Tibial artery (tissue), 4 donors: ENCODE measurements around the gene ALPG.
"Not testable (repeated sequence)": the region's sequence is repeated elsewhere in the genome, so short reads cannot be mapped to it uniquely, and the experiment has no call there.

Experiments used
- DNase-seq, 2 donors: peaks; one replicate each; pipeline ENCODE4 v3.0.0-alpha.2; 2019
- H3K27ac ChIP-seq, 2 donors: fragments of 200-600 bp; sonication (generic) in 1 of 2; 1 replicate in 1 of 2; 2 replicates in 1 of 2; pipeline ENCODE4 v1.5.1; 2018 to 2019; ENCODE audit warnings: mild to moderate bottlenecking in 1 of 2
- H3K27me3 ChIP-seq, 2 donors: fragments of 200-600 bp; sonication (generic) in 1 of 2; one replicate each; pipeline versions ENCODE4 v1.5.1 to v1.6.0; 2016 to 2019
- H3K36me3 ChIP-seq, 3 donors: fragments of 200-600 bp; sonication (generic) in 2 of 3; one replicate each; pipeline ENCODE4 v1.5.1; 2016 to 2019; ENCODE audit warnings: mild to moderate bottlenecking in 2 of 3
- H3K4me1 ChIP-seq, 4 donors: fragments of 200-600 bp; sonication (generic) in 2 of 4; 1 replicate in 3 of 4; 2 replicates in 1 of 4; pipeline ENCODE4 v1.5.1; 2016 to 2019
- H3K4me3 ChIP-seq, 2 donors: fragments of 200-600 bp; sonication (generic) in 1 of 2; 1 replicate in 1 of 2; 2 replicates in 1 of 2; pipeline ENCODE4 v1.5.1; 2018 to 2019; ENCODE audit warnings: mild to moderate bottlenecking in 2 of 2
- H3K9me3 ChIP-seq, 3 donors: fragments of 200-600 bp; sonication (generic) in 1 of 3; one replicate each; pipeline ENCODE4 v1.5.1; 2016 to 2019
- CTCF ChIP-seq, 2 experiments: fragments of 200-600 bp in 1 of 2; fragments of 450-650 bp in 1 of 2; IDR thresholded peaks; one replicate each; pipeline ENCODE4 v1.5.1; 2017 to 2019; ENCODE audit warnings: antibody characterized with exemption in 2 of 2, mild to moderate bottlenecking in 1 of 2, moderate library complexity in 1 of 2
- intact Hi-C: fragments of 100-400 bp; cut with DNase I; formaldehyde crosslinking; loops from one replicate; pipeline ENCODE4 v1.15.0; 2023; ENCODE audit warnings: low total_unique reads

ALPG gene

GRCh38 chr2:232420073-232420454 lies 13.4 kb downstream of the ALPG start:
- no peak overlapping the region for H3K4me3 ChIP-seq
- intact Hi-C loops: no loop called here
- H3K9me3 ChIP-seq: peaks cover 0 to 3% (median 0%) of the 10 kb centered on the region in 3 donors
- no peaks in the 10 kb centered on the region for H3K36me3 ChIP-seq
- TF ChIP-seq CTCF (IDR thresholded peaks at IDR 0.05): no peak
- H3K27ac ChIP-seq: no peak overlapping the region
- peaks cover 0 to 72% of the 10 kb centered on the region in 2 donors for H3K27me3 ChIP-seq
- H3K4me1 ChIP-seq: peaks cover 0 to 28% (median 25%) of the 10 kb centered on the region in 4 donors
- peak in 1 of 2 donors; percentile 42 for DNase-seq

- no peak overlapping the region for H3K27ac ChIP-seq
- intact Hi-C loops: no loop called here
- no peaks in the 10 kb centered on the region for H3K36me3 ChIP-seq
- H3K4me1 ChIP-seq: peaks cover 0 to 28% (median 25%) of the 10 kb centered on the region in 4 donors
- H3K27me3 ChIP-seq: peaks cover 0 to 68% of the 10 kb centered on the region in 2 donors
- no peak for DNase-seq
- peak overlapping the region in 1 of 2 donors; percentile 1 for H3K4me3 ChIP-seq
- no peak for TF ChIP-seq CTCF (IDR thresholded peaks at IDR 0.05)
- H3K9me3 ChIP-seq: peaks cover 0 to 3% (median 0%) of the 10 kb centered on the region in 3 donors
Observed at GRCh38 chr2:232420463-232421188, 14.0 kb downstream of the ALPG start.

GRCh38 chr2:232421189-232421785 lies 14.6 kb downstream of the ALPG start:
- H3K27ac ChIP-seq: no peak overlapping the region
- H3K27me3 ChIP-seq: peaks cover 0 to 62% of the 10 kb centered on the region in 2 donors
- TF ChIP-seq CTCF (IDR thresholded peaks at IDR 0.05): no peak
- H3K9me3 ChIP-seq: peaks cover 0 to 3% (median 0%) of the 10 kb centered on the region in 3 donors
- H3K4me1 ChIP-seq: peaks cover 0 to 28% (median 25%) of the 10 kb centered on the region in 4 donors
- intact Hi-C loops: no loop called here
- H3K4me3 ChIP-seq: no peak overlapping the region
- no peaks in the 10 kb centered on the region for H3K36me3 ChIP-seq
- DNase-seq: no peak

- H3K27ac ChIP-seq: no peak overlapping the region
- no peak for DNase-seq
- no peaks in the 10 kb centered on the region for H3K36me3 ChIP-seq
- peaks cover 0 to 54% of the 10 kb centered on the region in 2 donors for H3K27me3 ChIP-seq
- no peak for TF ChIP-seq CTCF (IDR thresholded peaks at IDR 0.05)
- H3K4me3 ChIP-seq: no peak overlapping the region
- peaks cover 0 to 3% (median 0%) of the 10 kb centered on the region in 3 donors for H3K9me3 ChIP-seq
- intact Hi-C loops: no loop called here
- peaks cover 0 to 28% (median 25%) of the 10 kb centered on the region in 4 donors for H3K4me1 ChIP-seq
Observed at GRCh38 chr2:232422051-232422450, 15.4 kb downstream of the ALPG start.

GRCh38 chr2:232422996-232423395 lies 16.4 kb downstream of the ALPG start:
- H3K36me3 ChIP-seq, intact Hi-C loops, H3K4me3 ChIP-seq, H3K27ac ChIP-seq, DNase-seq, H3K9me3 ChIP-seq: not testable (repeated sequence)
- peaks cover 0 to 54% of the 10 kb centered on the region in 2 donors for H3K27me3 ChIP-seq
- H3K4me1 ChIP-seq: peaks cover 0 to 28% (median 25%) of the 10 kb centered on the region in 4 donors

- H3K4me3 ChIP-seq, intact Hi-C loops, H3K9me3 ChIP-seq, H3K36me3 ChIP-seq, H3K27ac ChIP-seq: not testable (repeated sequence)
- peak in 1 of 2 donors; percentile 2 for DNase-seq
- peaks cover 0 to 26% (median 24%) of the 10 kb centered on the region in 4 donors for H3K4me1 ChIP-seq
- peaks cover 0 to 54% of the 10 kb centered on the region in 2 donors for H3K27me3 ChIP-seq
Observed at GRCh38 chr2:232423407-232423806, 16.8 kb downstream of the ALPG start.
